Measurements from ENCODE around the gene HSPB1. TPM values are rescaled to one million over a fixed set of nuclear protein-coding genes. Genes with fewer than 3 reads are reported as not detected.

Gene HSPB1
- total RNA-seq, 1 donor: 91.8 TPM

DNA sequence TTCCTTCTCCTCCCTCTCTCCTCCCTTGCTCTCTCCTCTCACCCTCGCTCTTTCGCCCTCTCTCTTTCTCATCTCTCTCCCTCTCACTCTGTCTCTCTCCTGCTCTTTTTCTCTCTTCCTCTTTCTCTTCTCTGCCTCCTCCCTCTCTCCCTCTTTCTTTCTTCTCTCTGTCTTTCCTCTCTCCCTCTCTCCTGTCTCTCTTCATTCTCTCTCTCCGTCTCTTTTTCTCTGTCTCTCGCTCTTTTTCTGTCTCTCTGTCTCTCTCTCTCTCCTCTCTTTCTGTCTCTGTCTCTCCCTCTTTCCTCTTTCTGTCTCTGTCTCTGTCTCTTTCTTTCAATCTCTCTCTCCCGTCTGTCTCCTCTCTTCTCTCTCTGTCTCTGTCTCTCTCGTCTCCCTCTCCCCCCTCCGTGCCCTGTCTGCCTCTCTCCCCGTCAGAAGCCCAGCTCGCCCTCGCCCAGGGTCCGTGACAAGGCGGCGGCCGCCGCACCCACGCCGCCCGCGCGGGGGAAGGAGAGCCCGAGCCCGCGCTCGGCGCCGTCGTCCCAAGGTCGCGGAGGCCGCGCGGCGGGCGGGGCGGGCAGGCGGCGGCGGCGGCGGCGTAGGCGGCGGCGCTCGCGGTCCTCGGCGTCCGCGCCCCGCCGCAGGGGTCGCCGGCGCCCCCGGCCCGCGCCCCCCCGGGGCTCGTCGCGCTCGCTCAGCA, 21.3 kb upstream of the HSPB1 start:
- peak overlapping the region; percentile 31 for H3K4me3 ChIP-seq (ENCODE audit: low read depth, low read length)
- TF ChIP-seq, protein P1, sequence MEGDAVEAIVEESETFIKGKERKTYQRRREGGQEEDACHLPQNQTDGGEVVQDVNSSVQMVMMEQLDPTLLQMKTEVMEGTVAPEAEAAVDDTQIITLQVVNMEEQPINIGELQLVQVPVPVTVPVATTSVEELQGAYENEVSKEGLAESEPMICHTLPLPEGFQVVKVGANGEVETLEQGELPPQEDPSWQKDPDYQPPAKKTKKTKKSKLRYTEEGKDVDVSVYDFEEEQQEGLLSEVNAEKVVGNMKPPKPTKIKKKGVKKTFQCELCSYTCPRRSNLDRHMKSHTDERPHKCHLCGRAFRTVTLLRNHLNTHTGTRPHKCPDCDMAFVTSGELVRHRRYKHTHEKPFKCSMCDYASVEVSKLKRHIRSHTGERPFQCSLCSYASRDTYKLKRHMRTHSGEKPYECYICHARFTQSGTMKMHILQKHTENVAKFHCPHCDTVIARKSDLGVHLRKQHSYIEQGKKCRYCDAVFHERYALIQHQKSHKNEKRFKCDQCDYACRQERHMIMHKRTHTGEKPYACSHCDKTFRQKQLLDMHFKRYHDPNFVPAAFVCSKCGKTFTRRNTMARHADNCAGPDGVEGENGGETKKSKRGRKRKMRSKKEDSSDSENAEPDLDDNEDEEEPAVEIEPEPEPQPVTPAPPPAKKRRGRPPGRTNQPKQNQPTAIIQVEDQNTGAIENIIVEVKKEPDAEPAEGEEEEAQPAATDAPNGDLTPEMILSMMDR (IDR thresholded peaks at IDR 0.05; ENCODE audit: insufficient read depth, low read length): no peak
- DNase-seq (ENCODE audit: low read depth): no peak

DNA sequence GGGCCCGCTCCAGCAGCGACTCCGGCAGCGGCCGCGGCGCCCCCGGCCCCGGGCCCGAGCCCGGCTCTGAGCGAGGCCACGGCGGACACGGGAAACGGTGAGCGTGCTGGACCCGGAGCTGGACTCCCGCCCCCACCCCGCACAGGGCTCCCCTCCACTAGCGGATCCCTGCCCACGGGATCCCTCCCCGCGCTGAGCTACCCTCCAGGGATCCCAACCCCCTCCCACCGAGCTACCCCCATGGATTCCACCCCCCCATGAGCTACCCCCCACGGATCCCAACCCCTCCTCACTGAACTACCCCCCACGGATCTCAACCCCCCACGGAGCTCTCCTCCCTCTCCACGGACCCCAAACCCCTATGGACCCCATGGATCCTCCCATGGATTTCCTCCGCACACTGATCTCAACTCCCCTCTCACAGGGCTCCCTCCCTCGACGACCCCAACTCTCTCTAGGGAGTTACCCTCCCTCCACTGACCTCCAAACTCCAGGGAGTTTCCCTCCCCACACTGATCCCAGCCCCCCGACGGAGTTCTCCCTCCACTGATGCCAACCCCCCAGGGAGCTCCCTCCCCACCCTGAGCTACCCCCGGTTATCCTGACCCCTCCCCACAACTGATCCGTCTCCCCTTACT, 20.6 kb upstream of the HSPB1 start:
- no peak for DNase-seq (ENCODE audit: low read depth)

DNA sequence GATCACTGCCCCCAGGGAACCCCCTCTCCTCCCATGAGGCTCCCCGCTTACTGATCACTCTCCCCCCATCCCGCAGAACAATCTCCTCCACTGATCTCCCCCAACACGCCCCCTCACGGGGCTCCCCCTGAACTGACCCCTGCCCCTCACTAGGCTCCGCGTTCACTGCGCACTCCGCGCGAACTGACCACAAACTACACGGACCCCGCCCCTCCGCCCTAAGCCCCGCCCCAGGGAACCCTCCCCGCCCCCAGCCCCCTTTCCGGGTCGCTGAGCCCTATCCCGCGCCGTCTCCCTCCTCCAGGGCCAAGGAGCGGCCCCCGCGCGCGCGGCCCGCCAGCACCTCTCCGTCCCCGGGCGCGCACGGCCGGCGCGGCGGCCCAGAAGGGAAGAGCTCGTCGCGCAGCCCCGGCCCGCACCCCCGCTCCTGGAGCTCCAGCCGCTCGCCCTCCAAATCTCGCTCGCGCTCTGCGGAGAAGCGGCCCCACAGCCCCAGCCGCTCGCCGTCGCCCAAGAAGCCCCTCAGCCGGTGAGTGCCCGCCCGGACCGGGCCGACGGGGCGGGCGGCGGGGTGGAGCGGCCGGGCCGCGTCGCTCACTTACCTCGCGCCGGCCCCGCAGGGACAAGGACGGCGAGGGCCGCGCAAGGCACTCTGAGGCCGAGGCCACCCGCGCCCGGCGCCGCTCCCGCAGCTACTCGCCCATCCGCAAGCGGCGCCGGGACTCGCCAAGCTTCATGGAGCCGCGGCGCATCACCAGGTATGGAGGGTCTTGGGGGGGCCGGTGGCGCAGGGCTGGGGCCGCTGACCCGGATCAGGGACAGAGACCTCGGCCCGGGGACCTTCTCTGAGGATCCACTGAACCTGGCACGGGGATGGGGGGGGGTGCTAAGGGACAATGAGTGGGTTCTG, 19.9 kb upstream of the HSPB1 start:
- peak overlapping the region; percentile 41 for H3K4me3 ChIP-seq (ENCODE audit: low read depth, low read length)
- DNase-seq (ENCODE audit: low read depth): no peak
- TF ChIP-seq, protein P1 (IDR thresholded peaks at IDR 0.05; ENCODE audit: insufficient read depth, low read length): no peak

More for the DNA sequence above, 20.6 kb upstream of the HSPB1 start:
- H3K4me3 ChIP-seq (ENCODE audit: low read depth, low read length): peak overlapping the region; percentile 37
- TF ChIP-seq, protein P1 (IDR thresholded peaks at IDR 0.05; ENCODE audit: insufficient read depth, low read length): no peak

DNA sequence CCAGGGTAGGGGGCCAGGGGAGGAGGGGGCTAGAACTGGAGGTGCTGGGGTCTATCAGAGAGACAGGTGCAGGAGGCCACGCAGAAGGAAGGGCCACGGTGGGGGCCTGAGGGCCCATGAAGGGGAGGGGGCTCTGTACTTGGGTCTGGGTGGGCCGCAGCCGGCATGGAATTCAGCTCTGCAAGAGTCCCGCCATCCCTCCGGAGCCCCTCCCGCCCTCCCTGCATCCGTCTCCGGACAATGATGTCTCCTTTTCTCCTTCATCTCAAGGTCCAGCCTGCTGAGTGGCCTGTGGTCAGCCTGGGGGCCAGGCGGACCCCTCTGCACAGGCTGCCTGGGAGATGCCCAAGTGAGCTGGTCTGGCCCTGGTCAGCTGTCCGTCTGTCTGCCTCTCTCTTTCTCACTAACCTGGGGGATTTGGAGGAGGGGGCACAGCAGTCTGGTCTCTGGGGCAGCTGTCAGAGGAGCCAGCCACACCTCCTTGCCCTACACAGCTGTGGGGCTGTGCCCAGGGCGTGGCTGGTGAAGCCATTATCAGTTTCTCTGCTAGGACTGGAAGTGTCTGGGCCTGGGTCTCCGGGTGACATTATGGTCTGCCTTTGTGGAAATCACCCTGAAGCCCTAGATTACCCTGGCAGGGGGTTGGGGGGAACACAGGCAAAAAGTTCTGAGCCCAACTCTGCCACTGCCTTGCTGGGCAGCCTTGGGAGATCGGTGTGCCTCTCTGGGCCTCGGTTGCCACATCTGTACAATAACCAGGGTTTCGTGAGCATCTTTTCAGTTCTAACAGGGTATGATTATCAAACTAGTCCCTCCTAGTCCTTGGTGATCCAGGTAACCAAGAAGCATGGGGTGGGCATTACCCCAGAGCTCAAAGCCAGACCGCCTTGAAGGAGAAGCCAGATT, 19.0 kb upstream of the HSPB1 start:
- no peak overlapping the region for H3K4me3 ChIP-seq (ENCODE audit: low read depth, low read length)
- DNase-seq (ENCODE audit: low read depth): no peak

DNA sequence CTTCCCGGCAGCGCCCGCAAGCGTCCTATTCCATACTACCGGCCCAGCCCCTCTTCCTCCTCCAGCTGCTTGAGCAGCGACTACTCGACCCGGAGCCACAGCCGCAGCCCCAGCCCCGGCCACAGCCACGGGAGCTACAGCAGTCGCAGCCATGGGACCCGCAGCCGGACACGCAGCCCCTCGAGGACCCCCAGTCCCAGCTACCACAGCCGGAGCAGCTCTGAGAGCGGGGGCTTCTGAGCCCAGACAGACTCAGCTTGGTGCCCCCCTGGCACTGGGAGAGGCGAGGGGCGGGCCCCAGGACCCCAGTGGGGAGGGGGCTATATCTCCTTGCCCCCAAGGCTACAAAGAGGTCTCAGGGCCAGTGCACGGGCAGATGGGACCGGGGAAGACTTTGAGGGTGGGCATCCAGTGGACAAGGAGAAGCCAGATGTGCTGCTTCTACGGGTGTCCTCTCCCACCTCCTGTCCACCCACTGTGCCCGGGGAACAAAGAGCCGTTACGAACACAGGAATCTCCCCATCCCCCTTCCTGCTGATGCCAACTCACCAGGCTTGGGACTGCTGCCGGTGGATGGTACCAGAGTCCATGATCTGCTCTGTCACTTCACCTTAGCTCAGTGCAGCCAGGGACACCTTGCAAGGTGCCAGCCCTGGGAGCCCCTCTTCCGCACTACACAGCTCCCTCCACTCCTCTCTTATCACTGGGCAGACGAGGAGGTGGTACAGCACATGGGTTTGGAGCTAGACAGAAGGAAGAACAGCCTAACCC, 16.7 kb upstream of the HSPB1 start:
- TF ChIP-seq, protein P1 (IDR thresholded peaks at IDR 0.05; ENCODE audit: insufficient read depth, low read length): no peak
- no peak for DNase-seq (ENCODE audit: low read depth)

More for the DNA sequence above, 19.0 kb upstream of the HSPB1 start:
- TF ChIP-seq, protein P1 (IDR thresholded peaks at IDR 0.05; ENCODE audit: insufficient read depth, low read length): no peak

More for the DNA sequence above, 16.7 kb upstream of the HSPB1 start:
- H3K4me3 ChIP-seq (ENCODE audit: low read depth, low read length): no peak overlapping the region

All from fibroblast of the aortic adventitia (primary cell).